Measurements from ENCODE around the gene GCKR.

Gene GCKR

GRCh38 chr2:27464443-27464842 lies 32.2 kb upstream of the GCKR start:
- no peak for TF ChIP-seq CTCF (IDR thresholded peaks at IDR 0.05)

GRCh38 chr2:27471961-27472360 lies 24.7 kb upstream of the GCKR start:
- no peak overlapping the region for H3K4me3 ChIP-seq (ENCODE audit: low read depth in 1 of 2, low read length in 1 of 2)
- no peak overlapping the region for H3K27ac ChIP-seq
- no peak for TF ChIP-seq CTCF (IDR thresholded peaks at IDR 0.05)
- H3K4me1 ChIP-seq (ENCODE audit: control insufficient read depth in 1 of 2, insufficient read depth in 1 of 2, low read depth in 1 of 2, low read length in 1 of 2), result no peaks in the 10 kb centered on the region
- no peaks in the 10 kb centered on the region for H3K27me3 ChIP-seq
- H3K9me3 ChIP-seq, result no peaks in the 10 kb centered on the region
- no peaks in the 10 kb centered on the region for H3K36me3 ChIP-seq

More at GRCh38 chr2:27464443-27464842, 32.2 kb upstream of the GCKR start:
- no peaks in the 10 kb centered on the region for H3K27me3 ChIP-seq
- no peaks in the 10 kb centered on the region for H3K4me1 ChIP-seq (ENCODE audit: control insufficient read depth in 1 of 2, insufficient read depth in 1 of 2, low read depth in 1 of 2, low read length in 1 of 2)
- H3K36me3 ChIP-seq, result no peaks in the 10 kb centered on the region
- no peak overlapping the region for H3K27ac ChIP-seq
- no peaks in the 10 kb centered on the region for H3K9me3 ChIP-seq
- no peak overlapping the region for H3K4me3 ChIP-seq (ENCODE audit: low read depth in 1 of 2, low read length in 1 of 2)

- Histone ChIP-seq H3K27ac (no peak overlapping the region), H3K4me1 (ENCODE audit: control insufficient read depth in 1 of 2, insufficient read depth in 1 of 2, low read depth in 1 of 2, low read length in 1 of 2) (peaks cover 12 to 14% of the 10 kb centered on the region in 2 experiments), H3K27me3 (no peaks in the 10 kb centered on the region), H3K4me3 (ENCODE audit: low read depth in 1 of 2, low read length in 1 of 2) (no peak overlapping the region), H3K9me3 (no peaks in the 10 kb centered on the region), H3K36me3 (no peaks in the 10 kb centered on the region)
- no peak for TF ChIP-seq CTCF (IDR thresholded peaks at IDR 0.05)
Measured at GRCh38 chr2:27485496-27485895, 11.1 kb upstream of the GCKR start.

- H3K4me3 ChIP-seq (ENCODE audit: low read depth in 1 of 2, low read length in 1 of 2), result peak overlapping the region; percentile 60 to 71
- H3K9me3 ChIP-seq, result no peaks in the 10 kb centered on the region
- H3K27ac ChIP-seq, result peak overlapping the region; percentile 78
- H3K4me1 ChIP-seq (ENCODE audit: control insufficient read depth in 1 of 2, insufficient read depth in 1 of 2, low read depth in 1 of 2, low read length in 1 of 2), result peaks cover 12 to 14% of the 10 kb centered on the region in 2 experiments
- H3K27me3 ChIP-seq, result peaks cover 25% of the 10 kb centered on the region
- no peaks in the 10 kb centered on the region for H3K36me3 ChIP-seq
- no peak for TF ChIP-seq CTCF (IDR thresholded peaks at IDR 0.05)
Measured at GRCh38 chr2:27489118-27489497, 7.5 kb upstream of the GCKR start.

- Histone ChIP-seq H3K36me3 (no peaks in the 10 kb centered on the region), H3K27ac (peak within 1 kb of the TSS; percentile 78)
- peak; percentile 30 for TF ChIP-seq CTCF (IDR thresholded peaks at IDR 0.05)
Measured at GRCh38 chr2:27489498-27490397, 6.9 kb upstream of the GCKR start, which contains the start of gene IFT172. IFT172 (minus strand) TSS chr2:27489743; CDS start chr2:27489653, 90 bp downstream.

More at GRCh38 chr2:27489498-27490397, 6.9 kb upstream of the GCKR start, which contains the start of gene IFT172:
- H3K27me3 ChIP-seq, result peaks cover 32% of the 10 kb centered on the region
- H3K9me3 ChIP-seq, result no peaks in the 10 kb centered on the region
- peak within 1 kb of the TSS; percentile 60 to 71 for H3K4me3 ChIP-seq (ENCODE audit: low read depth in 1 of 2, low read length in 1 of 2)
- H3K4me1 ChIP-seq (ENCODE audit: control insufficient read depth in 1 of 2, insufficient read depth in 1 of 2, low read depth in 1 of 2, low read length in 1 of 2), result peaks cover 17% of the 10 kb centered on the region in 2 experiments

Data from neutrophil (primary cell).